Measurements from ENCODE around the gene MACROD2. TPM values are rescaled to one million over a fixed set of nuclear protein-coding genes. Genes with fewer than 3 reads are reported as not detected.
A peak's percentile ranks its signal among the peaks of the same experiment; 100 is the strongest.

MACROD2 gene
- total RNA-seq, 4 donors from 2014 or later = 8.7 to 17.8 (median 10.8) TPM

GRCh38 chr20:14778875-14779274 lies 783.6 kb downstream of the MACROD2 start:
- no peak overlapping the region for H3K27ac ChIP-seq
- TF ChIP-seq, protein P1, sequence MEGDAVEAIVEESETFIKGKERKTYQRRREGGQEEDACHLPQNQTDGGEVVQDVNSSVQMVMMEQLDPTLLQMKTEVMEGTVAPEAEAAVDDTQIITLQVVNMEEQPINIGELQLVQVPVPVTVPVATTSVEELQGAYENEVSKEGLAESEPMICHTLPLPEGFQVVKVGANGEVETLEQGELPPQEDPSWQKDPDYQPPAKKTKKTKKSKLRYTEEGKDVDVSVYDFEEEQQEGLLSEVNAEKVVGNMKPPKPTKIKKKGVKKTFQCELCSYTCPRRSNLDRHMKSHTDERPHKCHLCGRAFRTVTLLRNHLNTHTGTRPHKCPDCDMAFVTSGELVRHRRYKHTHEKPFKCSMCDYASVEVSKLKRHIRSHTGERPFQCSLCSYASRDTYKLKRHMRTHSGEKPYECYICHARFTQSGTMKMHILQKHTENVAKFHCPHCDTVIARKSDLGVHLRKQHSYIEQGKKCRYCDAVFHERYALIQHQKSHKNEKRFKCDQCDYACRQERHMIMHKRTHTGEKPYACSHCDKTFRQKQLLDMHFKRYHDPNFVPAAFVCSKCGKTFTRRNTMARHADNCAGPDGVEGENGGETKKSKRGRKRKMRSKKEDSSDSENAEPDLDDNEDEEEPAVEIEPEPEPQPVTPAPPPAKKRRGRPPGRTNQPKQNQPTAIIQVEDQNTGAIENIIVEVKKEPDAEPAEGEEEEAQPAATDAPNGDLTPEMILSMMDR (IDR thresholded peaks at IDR 0.05) = no peak
- no peak for TF ChIP-seq POLR2A (IDR thresholded peaks at IDR 0.05)
- no peak overlapping the region for H3K4me3 ChIP-seq (replicated peaks in 1 of 3)
- no peaks in the 10 kb centered on the region for H3K36me3 ChIP-seq
- H3K4me1 ChIP-seq = peaks cover 6 to 9% of the 10 kb centered on the region in 2 donors
- intact Hi-C loops (cut with DNase I) = no loop called here
- DNase-seq = no peak
- 89 to 98% methylated on average over 3 of the region's 3 CpGs for WGBS, 2 donors
- no peaks in the 10 kb centered on the region for H3K9me3 ChIP-seq
- H3K27me3 ChIP-seq = no peaks in the 10 kb centered on the region

DNA sequence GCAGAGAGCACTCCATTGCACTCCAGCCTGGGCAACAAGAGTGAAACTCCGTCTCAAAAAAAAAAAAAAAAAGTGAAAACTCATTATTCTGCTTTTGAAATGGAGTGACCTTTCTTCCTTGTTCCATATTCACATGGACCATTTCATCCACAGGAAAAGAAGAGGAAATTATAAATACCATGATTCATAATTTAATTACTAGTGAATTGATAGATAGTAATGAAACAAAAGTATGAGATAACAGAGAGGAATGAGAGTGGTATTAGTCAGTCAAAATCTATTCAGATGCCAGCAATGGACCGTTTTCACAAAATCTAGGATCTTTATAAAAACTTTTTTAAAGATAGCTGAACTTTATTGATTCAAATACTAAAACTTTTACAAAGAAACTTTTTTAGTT lies 785.2 kb downstream of the MACROD2 start:
- Histone ChIP-seq H3K27me3 (no peaks in the 10 kb centered on the region), H3K36me3 (no peaks in the 10 kb centered on the region), H3K9me3 (no peaks in the 10 kb centered on the region), H3K27ac (no peak overlapping the region), H3K4me3 (replicated peaks in 1 of 3) (no peak overlapping the region), H3K4me1 (peaks cover 11 to 12% of the 10 kb centered on the region in 2 donors)
- 87 to 91% methylated on average over 2 of the region's 2 CpGs for WGBS, 2 donors
- DNase-seq = no peak
- TF ChIP-seq, protein P1 (IDR thresholded peaks at IDR 0.05) = no peak
- TF ChIP-seq POLR2A (IDR thresholded peaks at IDR 0.05) = no peak
- intact Hi-C loops (cut with DNase I) = no loop called here

GRCh38 chr20:14782731-14783130 lies 787.4 kb downstream of the MACROD2 start:
- H3K4me1 ChIP-seq = peaks cover 11 to 12% of the 10 kb centered on the region in 2 donors
- H3K4me3 ChIP-seq (replicated peaks in 1 of 3) = no peak overlapping the region
- H3K9me3 ChIP-seq = no peaks in the 10 kb centered on the region
- no peaks in the 10 kb centered on the region for H3K27me3 ChIP-seq
- no peak overlapping the region for H3K27ac ChIP-seq
- DNase-seq = no peak
- intact Hi-C loops (cut with DNase I) = no loop called here
- H3K36me3 ChIP-seq = no peaks in the 10 kb centered on the region
- TF ChIP-seq POLR2A (IDR thresholded peaks at IDR 0.05) = no peak
- TF ChIP-seq, protein P1 (IDR thresholded peaks at IDR 0.05) = no peak
- 95 to 96% methylated on average over 2 of the region's 2 CpGs for WGBS, 2 donors

- Histone ChIP-seq H3K27ac (peak overlapping the region in 1 of 3 donors; percentile 27), H3K4me3 (replicated peaks in 1 of 3) (no peak overlapping the region), H3K36me3 (no peaks in the 10 kb centered on the region), H3K9me3 (no peaks in the 10 kb centered on the region), H3K27me3 (no peaks in the 10 kb centered on the region), H3K4me1 (peaks cover 11 to 12% of the 10 kb centered on the region in 2 donors)
- intact Hi-C loops (cut with DNase I) = no loop called here
- TF ChIP-seq, protein P1 (IDR thresholded peaks at IDR 0.05) = no peak
- TF ChIP-seq POLR2A (IDR thresholded peaks at IDR 0.05) = no peak
- WGBS, 2 donors = 62 to 76% methylated on average over 2 of the region's 2 CpGs
- no peak for DNase-seq
These were observed 788.5 kb downstream of the MACROD2 start for GRCh38 chr20:14783766-14784165.

- intact Hi-C loops (cut with DNase I) = no loop called here
- no peak overlapping the region for H3K27ac ChIP-seq
These were observed 789.9 kb downstream of the MACROD2 start for GRCh38 chr20:14785065-14785743.

More at GRCh38 chr20:14785065-14785743, 789.9 kb downstream of the MACROD2 start:
- Histone ChIP-seq H3K4me1 (peaks cover 11 to 12% of the 10 kb centered on the region in 2 donors), H3K9me3 (no peaks in the 10 kb centered on the region), H3K27me3 (no peaks in the 10 kb centered on the region), H3K4me3 (replicated peaks in 1 of 3) (no peak overlapping the region), H3K36me3 (no peaks in the 10 kb centered on the region)
- 91 to 97% methylated on average over 3 of the region's 3 CpGs for WGBS, 2 donors
- no peak for DNase-seq
- TF ChIP-seq, protein P1 (IDR thresholded peaks at IDR 0.05) = no peak
- no peak for TF ChIP-seq POLR2A (IDR thresholded peaks at IDR 0.05)
